Activated T-cell treated with anti-CD3 and anti-CD28 coated beads for 48 hours (primary cell): ENCODE results near the gene ITGA7.

Experiments used
- DNase-seq: peaks from one replicate; pipeline ENCODE4 v3.0.0-alpha.2; 2020; ENCODE audit warnings: low read depth

ITGA7 gene

GRCh38 chr12:55700255-55701018 is 7.3 kb downstream of the ITGA7 start:
- DNase-seq: no peak

DNA sequence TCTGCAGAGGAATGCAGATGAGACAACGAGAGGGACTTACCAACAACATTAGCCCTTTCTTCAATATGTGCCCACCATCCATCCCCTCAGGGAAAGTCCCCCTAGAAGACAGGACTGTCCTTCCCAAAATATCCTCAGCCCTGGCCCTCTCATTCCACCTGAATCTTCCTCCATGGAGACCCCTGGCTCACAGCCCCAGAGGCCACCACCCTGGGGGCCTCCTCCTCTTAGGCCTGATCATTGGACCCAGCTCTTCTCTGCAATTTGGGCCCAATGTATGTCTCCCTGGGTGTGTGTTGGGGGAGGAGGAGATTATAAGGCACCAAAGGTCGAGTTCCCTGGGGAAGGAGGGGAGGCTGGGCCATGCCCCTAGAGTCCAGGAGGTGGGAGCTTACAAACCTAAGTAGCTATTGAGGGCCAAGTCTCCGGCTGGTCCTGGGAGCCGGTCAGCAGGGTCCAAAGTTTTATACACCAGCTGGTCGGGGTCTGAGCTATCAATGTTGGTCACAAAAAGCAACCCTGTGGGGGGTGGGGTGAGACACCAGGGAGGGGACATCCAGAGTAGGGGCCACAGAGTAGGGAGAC is 8.1 kb downstream of the ITGA7 start:
- no peak for DNase-seq

DNA sequence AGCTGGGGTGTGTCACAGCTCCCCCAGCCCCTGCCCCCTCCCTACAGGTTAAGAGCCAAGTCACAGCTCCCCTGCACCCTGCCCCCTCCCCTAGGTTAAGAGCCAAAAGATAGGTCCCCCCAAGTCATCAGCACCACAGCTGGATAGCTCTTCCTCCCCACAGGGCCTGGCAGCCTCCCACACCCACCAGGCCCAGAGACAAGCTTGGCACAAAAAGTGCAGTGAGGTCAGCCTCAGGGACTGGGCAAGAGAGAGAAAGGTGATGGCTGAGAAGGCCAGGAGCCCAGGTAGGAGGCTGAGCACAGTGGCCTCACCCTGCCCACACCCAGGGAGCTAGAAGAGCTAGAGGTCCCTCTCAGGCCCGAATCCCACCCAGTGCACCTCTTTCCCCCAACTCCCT is 8.7 kb downstream of the ITGA7 start:
- no peak for DNase-seq

DNA sequence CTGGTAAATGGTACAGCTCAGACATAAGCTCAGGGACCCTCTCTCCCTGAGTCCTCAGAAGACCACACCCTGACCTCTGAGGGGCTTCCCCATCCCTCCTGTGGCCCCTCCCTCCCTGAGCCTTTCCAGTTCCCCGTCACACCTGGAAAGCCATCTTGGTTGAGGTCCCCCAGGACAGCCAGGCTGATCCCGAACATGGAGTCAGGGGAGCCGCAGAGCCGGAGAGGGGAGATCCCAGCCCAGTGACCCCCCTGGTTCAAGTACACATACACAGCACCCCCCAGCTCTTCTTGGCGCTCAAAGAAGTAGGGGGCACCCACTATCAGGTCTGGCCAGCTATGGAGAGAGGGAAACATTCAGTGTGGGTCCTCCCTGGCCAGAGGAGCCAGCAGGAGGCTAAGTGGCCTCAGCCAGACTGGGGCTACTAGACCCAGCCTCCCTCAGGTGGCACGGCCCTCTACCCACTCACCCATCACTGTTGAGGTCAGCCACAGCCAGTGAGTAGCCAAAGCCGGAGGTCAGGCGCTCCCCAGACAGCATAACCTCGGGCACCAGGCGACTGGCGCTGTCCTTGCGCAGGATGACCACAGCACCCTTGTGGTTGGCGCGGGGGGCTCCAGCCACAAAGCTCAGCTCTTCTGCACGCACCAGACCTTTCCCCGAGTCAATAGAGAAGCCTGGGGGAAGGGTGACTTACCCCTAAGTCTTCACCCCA is 9.3 kb downstream of the ITGA7 start:
- no peak for DNase-seq

GRCh38 chr12:55697686-55698085 is 10.0 kb downstream of the ITGA7 start:
- DNase-seq: no peak

DNA sequence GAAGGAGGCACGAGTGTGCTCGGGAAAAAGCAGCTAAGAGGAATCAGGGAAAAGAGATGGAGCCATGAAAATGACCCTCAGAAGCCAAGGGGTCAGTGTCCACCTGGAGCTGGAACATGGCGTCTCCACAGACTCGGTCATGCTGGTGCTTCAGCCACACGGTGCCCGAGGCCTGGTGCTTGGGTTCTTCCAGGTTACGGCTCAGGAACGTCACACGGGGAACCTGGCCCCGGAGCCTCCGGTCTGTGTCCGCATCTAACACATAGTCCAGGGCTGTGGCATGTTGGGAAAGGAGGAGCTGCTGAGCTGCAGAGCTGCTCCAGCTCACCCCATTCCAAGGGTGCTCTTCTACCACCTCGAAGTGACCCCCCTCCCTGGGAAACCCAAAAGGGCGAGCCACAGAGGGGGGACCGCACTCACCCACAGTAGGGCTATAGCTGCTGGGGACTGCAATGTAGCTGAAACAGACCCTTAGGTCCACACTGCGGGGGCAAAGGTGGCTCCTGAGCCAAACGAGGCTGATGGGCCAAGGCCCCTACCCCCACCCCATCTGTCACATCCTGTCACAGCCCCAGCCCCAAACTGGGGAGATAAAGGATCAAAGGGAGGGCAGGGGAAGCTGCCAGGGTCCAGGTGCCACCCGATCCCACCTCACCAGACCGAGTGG is 10.8 kb downstream of the ITGA7 start:
- no peak for DNase-seq

- DNase-seq: no peak
Measured at GRCh38 chr12:55696141-55696540, 11.6 kb downstream of the ITGA7 start.

DNA sequence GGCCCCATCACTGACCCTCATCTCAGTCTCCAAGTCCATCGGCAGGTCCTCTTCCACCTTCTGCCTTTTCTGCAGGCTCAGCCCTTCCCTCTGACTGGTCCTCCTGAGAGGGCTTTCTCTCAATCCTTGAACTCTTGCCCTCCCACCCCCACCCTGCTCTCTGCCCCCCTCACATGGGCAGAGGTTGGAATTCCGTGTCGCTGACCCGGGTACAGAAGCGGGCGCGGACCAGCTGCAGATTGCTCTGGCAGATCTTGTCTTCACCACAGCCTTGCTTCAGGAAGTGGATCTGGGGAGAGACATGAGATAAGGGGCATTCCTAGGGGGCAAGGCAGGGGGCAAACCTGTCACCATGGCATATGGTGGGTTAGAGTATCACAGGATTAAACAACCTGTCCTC is 12.4 kb downstream of the ITGA7 start:
- DNase-seq: no peak

GRCh38 chr12:55694651-55695050 is 13.1 kb downstream of the ITGA7 start:
- DNase-seq: no peak

DNA sequence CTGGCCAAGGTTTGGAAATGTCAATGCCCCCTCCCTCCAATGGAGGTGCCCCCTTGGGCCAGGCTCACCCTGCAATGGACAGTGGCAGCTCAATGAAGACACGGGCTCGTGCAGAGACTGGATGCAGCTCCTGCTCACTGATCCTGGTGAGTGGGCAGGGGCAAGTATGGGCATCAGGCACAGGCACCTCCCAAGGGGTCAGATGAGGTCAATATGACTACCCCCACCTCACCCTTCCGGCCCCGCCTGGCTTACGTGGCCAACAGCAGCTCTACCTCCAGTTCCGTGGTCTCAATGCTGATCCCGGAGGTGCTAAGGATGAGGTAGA is 13.6 kb downstream of the ITGA7 start:
- DNase-seq: no peak

GRCh38 chr12:55693323-55694187 is 14.1 kb downstream of the ITGA7 start:
- DNase-seq: no peak

GRCh38 chr12:55692631-55693322 is 14.9 kb downstream of the ITGA7 start:
- DNase-seq: no peak

DNA sequence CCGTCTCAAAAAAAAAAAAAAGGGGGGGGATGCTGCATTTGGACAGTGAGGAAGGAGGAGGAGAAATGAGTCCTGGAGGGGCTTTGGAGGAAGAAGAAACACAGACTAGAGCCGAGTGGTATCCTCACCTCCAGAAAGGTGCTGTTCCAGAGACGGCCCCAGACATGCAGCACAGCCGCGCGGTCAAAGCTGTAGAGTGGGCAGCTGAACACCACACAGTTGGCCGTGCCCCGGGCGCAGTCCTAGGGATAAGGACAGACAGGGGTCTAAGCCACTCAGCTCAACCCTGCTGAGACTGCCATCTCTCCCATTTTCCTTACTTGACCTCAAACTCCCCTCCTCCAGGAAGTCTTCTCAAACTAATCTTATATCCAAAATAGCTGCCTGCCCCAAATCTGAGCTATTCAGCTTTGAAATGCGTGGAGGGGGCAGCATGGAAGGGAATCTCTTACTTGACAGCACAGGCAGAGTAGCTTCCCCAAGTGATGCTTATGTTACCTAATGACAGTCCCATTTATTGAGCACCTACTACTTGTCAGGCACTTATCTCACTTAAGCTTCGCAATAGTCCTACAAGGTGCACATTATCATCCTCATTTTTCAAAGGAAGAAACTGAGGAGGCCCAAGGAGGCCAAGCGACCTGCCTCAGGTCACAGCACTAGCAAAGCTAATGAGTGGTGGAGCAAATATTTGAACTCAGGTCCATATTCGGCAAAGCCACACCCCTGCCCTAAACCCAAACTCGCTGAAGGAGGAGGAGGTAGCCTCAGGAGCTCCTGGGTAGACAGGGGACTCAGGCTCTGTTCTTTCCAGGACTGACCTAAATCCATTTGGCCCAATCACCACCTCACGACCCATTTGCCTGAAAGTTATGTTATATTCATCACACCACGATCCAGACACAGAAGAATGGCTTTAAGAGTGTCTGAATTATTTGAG is 18.7 kb downstream of the ITGA7 start:
- no peak for DNase-seq

GRCh38 chr12:55687746-55688145 is 20.0 kb downstream of the ITGA7 start:
- peak; percentile 26 for DNase-seq

GRCh38 chr12:55686366-55687010 is 21.2 kb downstream of the ITGA7 start:
- DNase-seq: no peak

- no peak for DNase-seq
Measured at GRCh38 chr12:55685671-55686070, 22.0 kb downstream of the ITGA7 start.

GRCh38 chr12:55684761-55685370 is 22.8 kb downstream of the ITGA7 start:
- DNase-seq: no peak

- no peak for DNase-seq
Measured at GRCh38 chr12:55683676-55684075, 24.0 kb downstream of the ITGA7 start.

DNA sequence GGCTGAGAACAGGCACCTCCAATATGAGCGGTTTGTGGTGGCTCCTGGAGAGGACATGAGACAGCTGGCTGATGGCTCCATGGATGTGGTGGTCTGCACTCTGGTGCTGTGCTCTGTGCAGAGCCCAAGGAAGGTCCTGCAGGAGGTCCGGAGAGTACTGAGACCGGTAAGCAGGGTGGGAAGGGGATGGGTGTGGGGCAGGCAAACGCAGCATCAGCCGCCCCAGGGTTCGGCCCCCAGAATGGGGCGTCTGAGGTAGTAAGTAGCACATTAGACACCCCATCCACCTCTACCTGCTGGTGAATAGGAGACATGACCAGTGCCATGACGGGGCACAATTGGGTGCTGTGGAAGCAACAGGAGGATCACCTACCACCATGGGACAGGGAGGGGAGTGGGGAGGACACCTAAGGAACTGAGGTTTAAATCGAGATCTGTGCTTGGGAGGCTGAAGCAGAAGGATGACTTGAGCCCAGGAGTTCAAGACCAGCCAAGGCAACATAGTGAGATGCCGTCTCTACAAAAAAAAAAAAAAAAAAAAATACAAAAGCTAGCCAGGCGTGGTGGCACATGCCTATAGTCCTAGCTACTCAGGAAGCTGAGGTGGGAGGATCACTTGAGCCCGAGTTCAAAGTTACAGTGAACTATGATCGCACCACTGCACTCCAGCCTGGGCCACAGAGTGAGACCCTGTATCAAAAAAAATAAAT is 25.5 kb downstream of the ITGA7 start:
- no peak for DNase-seq
